H1 (cell line): ENCODE data around the gene TRMT44. TPM values are rescaled to one million over a fixed set of nuclear protein-coding genes. Genes with fewer than 3 reads are reported as not detected.

Experiments used
- ASH2L ChIP-seq: fragments of 200-600, 300-600 bp; sonication (generic); IDR thresholded peaks from one replicate; pipeline ENCODE4 v1.7.1; 2017; ENCODE audit warnings: low read length
- E2F6 ChIP-seq: IDR thresholded peaks from 2 replicates; pipeline ENCODE4 v1.6.1; 2012; ENCODE audit warnings: inconsistent platforms
- KDM1A ChIP-seq: fragments of 200-600, 300-600 bp; sonication (generic); IDR thresholded peaks from 2 replicates; pipeline ENCODE4 v1.7.1; 2016; ENCODE audit warnings: mild to moderate bottlenecking, low read length, borderline replicate concordance
- TBP ChIP-seq: IDR thresholded peaks from 2 replicates; pipeline ENCODE4 v1.6.1; 2011; ENCODE audit warnings: low read depth, low read length, improper control_type of control experiment
- polyA plus RNA-seq, 7 experiments: library from polyadenylated mRNA; depleted of rRNA in 3 of 7; stranded (reverse) in 5 of 7; unstranded in 2 of 7; fragments of >200 nt in 5 of 7; fragments of 200-250 nt in 2 of 7; gene quantifications; 1 replicate in 5 of 7; 2 replicates in 1 of 7; 4 replicates in 1 of 7; pipeline versions ENCODE4 v1.2.1 to v1.2.3, GENCODE V29; 2011 to 2013; ENCODE audit warnings: missing spikeins in 2 of 7, mixed read lengths in 2 of 7
- total RNA-seq: library from RNA; stranded (reverse); fragmentation: NEBNext Ultra II Directional; extraction: Animal tissue kit (Norgen Biotek cat#: 25700); gene quantifications from 2 replicates; pipeline ENCODE4 v1.2.1, GENCODE V29; 2021
- TF ChIP-seq, protein P1 (sequence below): fragments of 300-600 bp; sonication (generic); IDR thresholded peaks from 2 replicates; pipeline ENCODE4 v1.7.1; 2012; ENCODE audit warnings: low read length, moderate library complexity, mild to moderate bottlenecking, inconsistent platforms; ENCODE audit not compliant: insufficient replicate concordance
- TF ChIP-seq, protein P2 (sequence below), 3 experiments: IDR thresholded peaks; 1 replicate in 2 of 3; 2 replicates in 1 of 3; pipeline versions ENCODE4 v1.5.1 to v1.6.1; 2011; ENCODE audit warnings: low read length in 3 of 3, mild to moderate bottlenecking in 3 of 3, inconsistent platforms in 2 of 3, low read depth in 1 of 3, moderate library complexity in 1 of 3; ENCODE audit not compliant: insufficient read depth in 1 of 3; ENCODE audit errors: control extremely low read depth in 1 of 3

Gene TRMT44
- total and polyA plus RNA-seq, 2 of the 8 experiments (the other 6 are each of a cell fraction or from before 2014, with no cell fraction given): 8.6 to 23.9 TPM

GRCh38 chr4:8399298-8399697 is 41.3 kb upstream of the TRMT44 start (continued):
- TF ChIP-seq, protein P1, sequence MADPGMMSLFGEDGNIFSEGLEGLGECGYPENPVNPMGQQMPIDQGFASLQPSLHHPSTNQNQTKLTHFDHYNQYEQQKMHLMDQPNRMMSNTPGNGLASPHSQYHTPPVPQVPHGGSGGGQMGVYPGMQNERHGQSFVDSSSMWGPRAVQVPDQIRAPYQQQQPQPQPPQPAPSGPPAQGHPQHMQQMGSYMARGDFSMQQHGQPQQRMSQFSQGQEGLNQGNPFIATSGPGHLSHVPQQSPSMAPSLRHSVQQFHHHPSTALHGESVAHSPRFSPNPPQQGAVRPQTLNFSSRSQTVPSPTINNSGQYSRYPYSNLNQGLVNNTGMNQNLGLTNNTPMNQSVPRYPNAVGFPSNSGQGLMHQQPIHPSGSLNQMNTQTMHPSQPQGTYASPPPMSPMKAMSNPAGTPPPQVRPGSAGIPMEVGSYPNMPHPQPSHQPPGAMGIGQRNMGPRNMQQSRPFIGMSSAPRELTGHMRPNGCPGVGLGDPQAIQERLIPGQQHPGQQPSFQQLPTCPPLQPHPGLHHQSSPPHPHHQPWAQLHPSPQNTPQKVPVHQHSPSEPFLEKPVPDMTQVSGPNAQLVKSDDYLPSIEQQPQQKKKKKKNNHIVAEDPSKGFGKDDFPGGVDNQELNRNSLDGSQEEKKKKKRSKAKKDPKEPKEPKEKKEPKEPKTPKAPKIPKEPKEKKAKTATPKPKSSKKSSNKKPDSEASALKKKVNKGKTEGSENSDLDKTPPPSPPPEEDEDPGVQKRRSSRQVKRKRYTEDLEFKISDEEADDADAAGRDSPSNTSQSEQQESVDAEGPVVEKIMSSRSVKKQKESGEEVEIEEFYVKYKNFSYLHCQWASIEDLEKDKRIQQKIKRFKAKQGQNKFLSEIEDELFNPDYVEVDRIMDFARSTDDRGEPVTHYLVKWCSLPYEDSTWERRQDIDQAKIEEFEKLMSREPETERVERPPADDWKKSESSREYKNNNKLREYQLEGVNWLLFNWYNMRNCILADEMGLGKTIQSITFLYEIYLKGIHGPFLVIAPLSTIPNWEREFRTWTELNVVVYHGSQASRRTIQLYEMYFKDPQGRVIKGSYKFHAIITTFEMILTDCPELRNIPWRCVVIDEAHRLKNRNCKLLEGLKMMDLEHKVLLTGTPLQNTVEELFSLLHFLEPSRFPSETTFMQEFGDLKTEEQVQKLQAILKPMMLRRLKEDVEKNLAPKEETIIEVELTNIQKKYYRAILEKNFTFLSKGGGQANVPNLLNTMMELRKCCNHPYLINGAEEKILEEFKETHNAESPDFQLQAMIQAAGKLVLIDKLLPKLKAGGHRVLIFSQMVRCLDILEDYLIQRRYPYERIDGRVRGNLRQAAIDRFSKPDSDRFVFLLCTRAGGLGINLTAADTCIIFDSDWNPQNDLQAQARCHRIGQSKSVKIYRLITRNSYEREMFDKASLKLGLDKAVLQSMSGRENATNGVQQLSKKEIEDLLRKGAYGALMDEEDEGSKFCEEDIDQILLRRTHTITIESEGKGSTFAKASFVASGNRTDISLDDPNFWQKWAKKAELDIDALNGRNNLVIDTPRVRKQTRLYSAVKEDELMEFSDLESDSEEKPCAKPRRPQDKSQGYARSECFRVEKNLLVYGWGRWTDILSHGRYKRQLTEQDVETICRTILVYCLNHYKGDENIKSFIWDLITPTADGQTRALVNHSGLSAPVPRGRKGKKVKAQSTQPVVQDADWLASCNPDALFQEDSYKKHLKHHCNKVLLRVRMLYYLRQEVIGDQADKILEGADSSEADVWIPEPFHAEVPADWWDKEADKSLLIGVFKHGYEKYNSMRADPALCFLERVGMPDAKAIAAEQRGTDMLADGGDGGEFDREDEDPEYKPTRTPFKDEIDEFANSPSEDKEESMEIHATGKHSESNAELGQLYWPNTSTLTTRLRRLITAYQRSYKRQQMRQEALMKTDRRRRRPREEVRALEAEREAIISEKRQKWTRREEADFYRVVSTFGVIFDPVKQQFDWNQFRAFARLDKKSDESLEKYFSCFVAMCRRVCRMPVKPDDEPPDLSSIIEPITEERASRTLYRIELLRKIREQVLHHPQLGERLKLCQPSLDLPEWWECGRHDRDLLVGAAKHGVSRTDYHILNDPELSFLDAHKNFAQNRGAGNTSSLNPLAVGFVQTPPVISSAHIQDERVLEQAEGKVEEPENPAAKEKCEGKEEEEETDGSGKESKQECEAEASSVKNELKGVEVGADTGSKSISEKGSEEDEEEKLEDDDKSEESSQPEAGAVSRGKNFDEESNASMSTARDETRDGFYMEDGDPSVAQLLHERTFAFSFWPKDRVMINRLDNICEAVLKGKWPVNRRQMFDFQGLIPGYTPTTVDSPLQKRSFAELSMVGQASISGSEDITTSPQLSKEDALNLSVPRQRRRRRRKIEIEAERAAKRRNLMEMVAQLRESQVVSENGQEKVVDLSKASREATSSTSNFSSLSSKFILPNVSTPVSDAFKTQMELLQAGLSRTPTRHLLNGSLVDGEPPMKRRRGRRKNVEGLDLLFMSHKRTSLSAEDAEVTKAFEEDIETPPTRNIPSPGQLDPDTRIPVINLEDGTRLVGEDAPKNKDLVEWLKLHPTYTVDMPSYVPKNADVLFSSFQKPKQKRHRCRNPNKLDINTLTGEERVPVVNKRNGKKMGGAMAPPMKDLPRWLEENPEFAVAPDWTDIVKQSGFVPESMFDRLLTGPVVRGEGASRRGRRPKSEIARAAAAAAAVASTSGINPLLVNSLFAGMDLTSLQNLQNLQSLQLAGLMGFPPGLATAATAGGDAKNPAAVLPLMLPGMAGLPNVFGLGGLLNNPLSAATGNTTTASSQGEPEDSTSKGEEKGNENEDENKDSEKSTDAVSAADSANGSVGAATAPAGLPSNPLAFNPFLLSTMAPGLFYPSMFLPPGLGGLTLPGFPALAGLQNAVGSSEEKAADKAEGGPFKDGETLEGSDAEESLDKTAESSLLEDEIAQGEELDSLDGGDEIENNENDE: no peak
- TF ChIP-seq KDM1A (no peak), TBP (no peak), E2F6 (no peak), ASH2L (no peak)
- TF ChIP-seq, protein P2, sequence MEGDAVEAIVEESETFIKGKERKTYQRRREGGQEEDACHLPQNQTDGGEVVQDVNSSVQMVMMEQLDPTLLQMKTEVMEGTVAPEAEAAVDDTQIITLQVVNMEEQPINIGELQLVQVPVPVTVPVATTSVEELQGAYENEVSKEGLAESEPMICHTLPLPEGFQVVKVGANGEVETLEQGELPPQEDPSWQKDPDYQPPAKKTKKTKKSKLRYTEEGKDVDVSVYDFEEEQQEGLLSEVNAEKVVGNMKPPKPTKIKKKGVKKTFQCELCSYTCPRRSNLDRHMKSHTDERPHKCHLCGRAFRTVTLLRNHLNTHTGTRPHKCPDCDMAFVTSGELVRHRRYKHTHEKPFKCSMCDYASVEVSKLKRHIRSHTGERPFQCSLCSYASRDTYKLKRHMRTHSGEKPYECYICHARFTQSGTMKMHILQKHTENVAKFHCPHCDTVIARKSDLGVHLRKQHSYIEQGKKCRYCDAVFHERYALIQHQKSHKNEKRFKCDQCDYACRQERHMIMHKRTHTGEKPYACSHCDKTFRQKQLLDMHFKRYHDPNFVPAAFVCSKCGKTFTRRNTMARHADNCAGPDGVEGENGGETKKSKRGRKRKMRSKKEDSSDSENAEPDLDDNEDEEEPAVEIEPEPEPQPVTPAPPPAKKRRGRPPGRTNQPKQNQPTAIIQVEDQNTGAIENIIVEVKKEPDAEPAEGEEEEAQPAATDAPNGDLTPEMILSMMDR (IDR thresholded peaks at IDR 0.05; ENCODE audit: control extremely low read depth in 1 of 3, insufficient read depth in 1 of 3, low read depth in 1 of 3, low read length in 3 of 3): no peak
